GM12801 (cell line): ENCODE results near the gene SNAI3.

Experiments used
- TF ChIP-seq, protein P1 (sequence below): IDR thresholded peaks from one replicate; pipeline ENCODE4 v1.5.1; 2011; ENCODE audit warnings: control low read depth; ENCODE audit not compliant: insufficient read length; ENCODE audit errors: extremely low read depth

SNAI3 gene

DNA sequence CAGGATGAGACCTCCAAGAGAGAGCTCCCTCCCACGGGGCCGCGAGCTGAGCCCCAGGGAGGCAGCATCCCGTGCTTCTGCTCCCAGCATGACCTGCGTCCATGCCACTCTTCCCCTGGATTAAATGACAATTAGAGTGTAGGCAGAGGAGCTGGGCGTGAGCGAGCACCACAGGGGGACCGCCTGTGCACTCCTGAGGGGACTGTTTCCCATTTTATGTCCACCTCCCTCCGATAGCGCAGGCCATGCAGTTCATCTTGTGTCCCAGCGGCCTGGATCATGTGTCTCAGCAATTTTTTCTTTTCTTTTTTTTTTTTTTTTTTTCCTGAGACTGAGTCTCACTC lies 53.7 kb downstream of the SNAI3 start:
- TF ChIP-seq, protein P1, sequence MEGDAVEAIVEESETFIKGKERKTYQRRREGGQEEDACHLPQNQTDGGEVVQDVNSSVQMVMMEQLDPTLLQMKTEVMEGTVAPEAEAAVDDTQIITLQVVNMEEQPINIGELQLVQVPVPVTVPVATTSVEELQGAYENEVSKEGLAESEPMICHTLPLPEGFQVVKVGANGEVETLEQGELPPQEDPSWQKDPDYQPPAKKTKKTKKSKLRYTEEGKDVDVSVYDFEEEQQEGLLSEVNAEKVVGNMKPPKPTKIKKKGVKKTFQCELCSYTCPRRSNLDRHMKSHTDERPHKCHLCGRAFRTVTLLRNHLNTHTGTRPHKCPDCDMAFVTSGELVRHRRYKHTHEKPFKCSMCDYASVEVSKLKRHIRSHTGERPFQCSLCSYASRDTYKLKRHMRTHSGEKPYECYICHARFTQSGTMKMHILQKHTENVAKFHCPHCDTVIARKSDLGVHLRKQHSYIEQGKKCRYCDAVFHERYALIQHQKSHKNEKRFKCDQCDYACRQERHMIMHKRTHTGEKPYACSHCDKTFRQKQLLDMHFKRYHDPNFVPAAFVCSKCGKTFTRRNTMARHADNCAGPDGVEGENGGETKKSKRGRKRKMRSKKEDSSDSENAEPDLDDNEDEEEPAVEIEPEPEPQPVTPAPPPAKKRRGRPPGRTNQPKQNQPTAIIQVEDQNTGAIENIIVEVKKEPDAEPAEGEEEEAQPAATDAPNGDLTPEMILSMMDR = no peak

- TF ChIP-seq, protein P1 = no peak
Observed at GRCh38 chr16:88631920-88632586, 54.3 kb downstream of the SNAI3 start.

DNA sequence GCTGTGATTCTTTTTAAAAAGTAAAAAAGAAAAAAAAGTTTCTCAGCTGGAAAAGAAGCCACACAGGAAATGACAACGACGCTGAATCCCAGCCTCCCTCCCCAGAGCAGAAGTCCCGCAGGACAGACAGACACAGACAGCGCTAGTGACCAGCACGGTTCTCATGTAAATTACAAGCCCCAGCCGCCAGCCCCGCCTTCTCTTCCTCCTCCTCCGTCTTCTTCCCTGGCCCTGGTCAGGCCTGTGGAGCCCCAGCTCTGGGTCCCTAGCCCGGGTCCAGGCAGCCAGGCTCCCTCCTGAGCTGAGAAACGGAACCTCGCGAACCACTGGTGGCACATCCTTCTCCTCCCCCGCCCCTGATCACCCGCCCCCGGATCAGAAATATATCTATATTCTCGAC lies 54.9 kb downstream of the SNAI3 start:
- TF ChIP-seq, protein P1 = no peak

GRCh38 chr16:88630941-88631340 lies 55.4 kb downstream of the SNAI3 start:
- TF ChIP-seq, protein P1 = no peak

- TF ChIP-seq, protein P1 = no peak
Observed at GRCh38 chr16:88630433-88630832, 55.9 kb downstream of the SNAI3 start.

GRCh38 chr16:88629835-88630234 lies 56.5 kb downstream of the SNAI3 start:
- TF ChIP-seq, protein P1 = no peak

DNA sequence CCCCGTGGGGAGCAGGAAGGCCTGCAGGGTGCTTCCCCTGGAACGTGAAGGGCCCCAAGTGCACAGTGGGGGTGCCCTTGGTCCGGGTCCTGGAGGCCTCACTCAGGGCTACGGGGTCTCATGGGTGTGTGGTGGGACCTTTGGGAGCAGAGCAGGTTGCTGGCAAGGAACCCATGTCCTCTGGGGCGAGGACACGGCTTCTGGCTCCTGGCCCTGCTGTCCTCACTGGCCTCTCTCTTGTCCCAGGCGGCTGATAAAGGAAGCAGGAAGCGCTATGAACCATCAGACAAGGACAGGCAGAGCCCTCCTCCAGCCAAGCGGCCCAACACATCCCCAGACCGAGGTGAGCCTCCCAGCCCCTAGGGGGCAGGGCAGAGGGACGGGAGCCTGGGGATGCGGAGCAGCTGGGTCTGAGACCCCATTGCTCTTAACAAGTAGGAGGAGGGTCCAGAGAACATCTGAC lies 57.8 kb downstream of the SNAI3 start:
- TF ChIP-seq, protein P1 = no peak
